Spleen (tissue), 7 donors: ENCODE data around the gene CYP2E1.

Source experiments
- CTCF ChIP-seq, 11 experiments: fragments of 200-600 bp in 7 of 11; fragments of 450-650 bp in 4 of 11; sonication (generic) in 4 of 11; IDR thresholded peaks in 8 of 11; conservative IDR thresholded peaks in 3 of 11; 1 replicate in 7 of 11; 2 replicates in 4 of 11; pipeline versions ENCODE4 v1.4.0 to v1.8.0; 2016 to 2021; ENCODE audit warnings: antibody characterized with exemption in 11 of 11, inconsistent platforms in 4 of 11, mild to moderate bottlenecking in 1 of 11
- POLR2A ChIP-seq, 3 donors: fragments of 450-650 bp; IDR thresholded peaks; one replicate each; pipeline ENCODE4 v1.5.1; 2017; ENCODE audit warnings: antibody characterized with exemption in 3 of 3, mild to moderate bottlenecking in 1 of 3
- POLR2AphosphoS5 ChIP-seq, 3 donors: sonication (generic); formaldehyde crosslinking; IDR thresholded peaks; one replicate each; pipeline ENCODE4 v1.5.1; 2017; ENCODE audit warnings: antibody characterized with exemption in 3 of 3
- donor health status: DM: no; HTN: no; CAD: no; lungs with moderate emphysema.
- donor health status: DM: no; HTN: no; CAD: no.
- donor health status: DM: no; HTN: no; CAD: no.

DNA sequence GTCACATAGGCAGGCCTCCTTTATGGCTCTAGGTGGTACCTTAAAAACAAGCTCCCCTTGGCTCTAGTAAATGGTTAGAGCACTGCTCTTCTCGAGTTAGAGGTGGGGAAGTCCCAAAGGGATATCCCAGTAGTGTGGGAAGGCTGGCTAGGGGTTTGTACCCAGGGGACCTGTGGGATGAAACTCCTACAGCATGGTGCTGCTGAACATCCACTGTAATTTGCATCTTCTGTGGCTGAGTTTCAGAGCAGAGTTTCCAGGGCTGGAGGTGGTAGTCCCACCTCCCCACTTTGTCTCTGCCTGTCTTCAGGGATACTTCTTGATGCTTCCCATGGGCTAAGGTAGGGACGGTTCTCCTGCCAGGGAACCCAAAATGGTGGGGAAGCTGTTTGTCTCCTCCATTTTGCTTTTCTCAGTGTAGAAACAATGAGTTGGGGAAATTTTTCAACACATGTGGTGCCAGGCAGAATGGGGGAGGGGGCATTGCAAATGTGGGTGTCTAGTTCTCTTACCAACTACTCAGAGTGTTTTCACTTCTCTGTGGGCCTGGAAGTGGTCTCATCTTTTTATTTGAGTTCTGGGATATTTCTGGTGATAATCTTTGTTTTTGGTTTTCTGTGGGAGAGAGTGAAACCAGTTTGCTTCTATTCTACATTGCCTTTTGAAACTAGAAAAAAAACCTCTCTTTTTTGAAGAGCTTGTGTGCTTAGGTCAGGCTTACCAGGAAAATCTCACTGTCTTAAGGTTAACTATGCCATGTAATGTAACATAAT, 37.2 kb upstream of the CYP2E1 start:
- no peak for TF ChIP-seq POLR2A (IDR thresholded peaks at IDR 0.05)
- no peak for TF ChIP-seq CTCF (IDR thresholded peaks at IDR 0.05 in 8 of 11, conservative IDR thresholded peaks at IDR 0.05 in 3 of 11)
- no peak for TF ChIP-seq POLR2AphosphoS5 (IDR thresholded peaks at IDR 0.05)
